Right renal cortex interstitium (tissue), 3 donors: ENCODE results near the gene MIEF2. TPM values are rescaled to one million over a fixed set of nuclear protein-coding genes. Genes with fewer than 3 reads are reported as not detected.
"Not testable (repeated sequence)": the region's sequence is repeated elsewhere in the genome, so short reads cannot be mapped to it uniquely, and the experiment has no call there.

ENCODE experiments used
- DNase-seq, 3 donors: peaks; one replicate each; pipeline ENCODE4 v3.0.0-alpha.2; 2013; ENCODE audit warnings: low read depth in 3 of 3, low spot score in 2 of 3
- polyA plus RNA-seq, 3 donors: library from polyadenylated mRNA; unstranded; fragments of 120-200 nt; gene quantifications; one replicate each; pipeline ENCODE4 v1.2.1, GENCODE V29; 2013; ENCODE audit not compliant: insufficient read length in 3 of 3

The MIEF2 gene, protein sequence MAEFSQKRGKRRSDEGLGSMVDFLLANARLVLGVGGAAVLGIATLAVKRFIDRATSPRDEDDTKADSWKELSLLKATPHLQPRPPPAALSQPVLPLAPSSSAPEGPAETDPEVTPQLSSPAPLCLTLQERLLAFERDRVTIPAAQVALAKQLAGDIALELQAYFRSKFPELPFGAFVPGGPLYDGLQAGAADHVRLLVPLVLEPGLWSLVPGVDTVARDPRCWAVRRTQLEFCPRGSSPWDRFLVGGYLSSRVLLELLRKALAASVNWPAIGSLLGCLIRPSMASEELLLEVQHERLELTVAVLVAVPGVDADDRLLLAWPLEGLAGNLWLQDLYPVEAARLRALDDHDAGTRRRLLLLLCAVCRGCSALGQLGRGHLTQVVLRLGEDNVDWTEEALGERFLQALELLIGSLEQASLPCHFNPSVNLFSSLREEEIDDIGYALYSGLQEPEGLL
- 10 to 100 TPM; 13.3 to 15.1 (median 13.8) TPM for polyA plus RNA-seq

DNA sequence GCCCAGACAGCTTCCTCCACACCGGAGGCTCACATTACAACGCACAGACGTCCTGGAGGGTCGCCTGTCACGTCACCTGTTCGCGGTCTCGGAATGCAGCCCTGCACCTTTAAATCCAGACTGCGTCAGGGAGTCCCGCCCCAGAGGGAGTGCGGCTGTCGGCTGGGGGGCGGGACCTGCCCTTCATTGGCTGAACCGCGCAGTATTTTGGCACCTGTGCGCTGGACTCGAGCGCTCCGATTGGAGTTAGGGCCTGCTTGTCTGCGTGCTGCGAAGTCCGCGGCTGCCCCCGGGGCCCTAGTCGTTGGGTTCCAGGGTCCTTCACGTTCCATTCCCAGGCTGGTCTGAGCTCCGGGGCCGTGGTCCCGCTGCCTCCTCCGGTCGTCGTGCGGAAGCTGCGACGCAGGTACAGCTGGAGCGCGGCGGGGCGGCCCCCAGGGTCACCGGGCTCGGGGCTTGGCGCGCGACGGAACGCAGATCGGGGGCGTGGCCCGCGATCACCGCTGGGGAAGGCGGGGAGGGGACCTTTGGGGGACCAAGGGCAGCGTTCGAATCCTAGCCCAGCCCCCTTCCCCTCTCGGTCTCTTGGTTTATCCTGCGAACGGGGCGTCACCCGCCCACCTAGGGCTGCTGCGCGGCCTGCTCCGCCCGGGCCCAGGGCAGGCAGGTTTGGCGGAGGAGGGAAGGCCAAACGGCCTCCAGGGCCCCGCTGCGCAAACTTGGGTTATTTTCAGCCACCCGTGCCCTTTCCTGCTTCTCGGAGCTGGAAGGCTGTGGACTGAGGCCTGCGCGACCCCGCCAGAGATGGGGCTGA lies at the start of gene MIEF2:
Gene MIEF2 (plus strand): TSS at position 331 of the 814 bp plus-strand sequence. CDS start 2,059 bp downstream, outside the sequence.
- DNase-seq, result peak; percentile 83 to 89 (median 84)

DNA sequence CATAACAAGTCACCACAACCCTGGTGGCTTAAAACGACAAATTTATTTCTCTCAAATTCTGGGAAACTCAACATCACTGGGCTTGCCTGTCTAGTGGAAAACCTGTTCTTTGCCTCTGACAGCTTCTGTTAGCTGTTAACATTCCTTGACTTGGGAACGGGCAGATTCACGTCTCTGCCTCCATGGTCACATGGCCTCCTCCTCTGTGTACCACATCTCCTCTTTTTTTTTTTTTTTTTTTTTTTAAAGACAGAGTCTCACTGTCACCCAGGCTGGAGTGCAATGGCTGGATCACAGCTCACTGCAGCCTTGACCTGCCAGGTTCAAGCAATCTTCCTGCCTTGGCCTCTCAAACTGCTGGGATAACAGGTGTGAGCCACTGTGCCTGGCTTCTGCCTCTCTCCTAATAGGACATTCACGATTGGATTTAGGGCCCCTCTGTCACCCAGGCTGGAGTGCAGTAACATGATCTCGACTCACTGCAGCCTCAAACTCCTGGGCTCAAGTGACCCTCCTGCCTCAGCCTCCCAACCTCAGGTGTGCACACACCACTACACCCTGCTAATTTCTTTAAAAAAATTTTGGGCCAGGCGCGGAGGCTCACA lies 46.7 kb upstream of the MIEF2 start:
- no peak for DNase-seq

DNA sequence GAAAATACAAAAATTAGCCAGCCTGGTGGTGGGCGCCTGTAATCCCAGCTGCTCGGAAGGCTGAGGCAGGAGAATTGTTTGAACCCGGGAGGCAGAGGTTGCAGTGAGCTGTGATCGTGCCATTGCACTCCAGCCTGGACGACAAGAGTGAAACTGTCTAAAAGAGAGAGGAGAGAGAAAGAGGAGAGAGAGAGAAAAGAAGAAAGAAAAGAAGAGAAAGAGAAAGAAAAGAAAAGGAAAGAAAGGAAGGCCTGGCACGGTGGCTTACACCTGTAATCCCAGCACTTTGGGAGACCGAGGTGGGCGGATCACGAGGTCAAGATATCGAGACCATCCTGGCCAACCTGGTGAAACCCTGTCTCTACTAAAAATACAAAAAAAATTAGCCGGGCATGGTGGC lies 43.6 kb upstream of the MIEF2 start:
- not testable (repeated sequence) for DNase-seq

DNA sequence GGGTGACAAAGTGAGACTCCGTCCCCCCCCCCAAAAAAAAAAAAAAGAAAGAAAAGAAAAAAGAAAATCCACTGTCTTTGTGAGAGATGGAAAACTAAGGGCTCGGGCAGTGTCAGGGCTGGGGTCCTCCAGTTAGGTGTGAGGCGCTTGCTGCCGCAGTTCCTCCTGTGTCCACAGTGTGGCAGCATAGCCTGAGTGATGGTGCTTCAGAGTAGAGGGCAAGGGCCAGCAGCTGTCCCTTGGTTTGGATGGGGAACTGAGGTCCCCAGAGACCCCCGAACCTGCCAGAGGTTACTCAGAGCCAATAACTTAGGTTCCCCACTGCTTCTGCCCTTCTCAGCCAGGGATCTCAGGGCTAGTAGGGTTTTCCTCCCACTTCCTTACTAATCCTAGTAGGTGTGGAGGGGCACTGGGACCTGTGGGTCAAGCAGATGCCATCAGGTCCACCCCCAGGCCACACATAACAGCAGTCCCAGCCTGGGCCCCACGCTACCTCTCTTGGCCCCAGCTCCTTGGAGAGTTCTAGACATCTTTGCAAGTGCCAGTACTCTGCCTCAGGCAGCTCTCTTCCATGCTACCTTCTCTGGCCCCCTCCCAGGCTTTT lies 42.9 kb upstream of the MIEF2 start:
- DNase-seq, result peak in 1 of 3 donors; percentile 49

DNA sequence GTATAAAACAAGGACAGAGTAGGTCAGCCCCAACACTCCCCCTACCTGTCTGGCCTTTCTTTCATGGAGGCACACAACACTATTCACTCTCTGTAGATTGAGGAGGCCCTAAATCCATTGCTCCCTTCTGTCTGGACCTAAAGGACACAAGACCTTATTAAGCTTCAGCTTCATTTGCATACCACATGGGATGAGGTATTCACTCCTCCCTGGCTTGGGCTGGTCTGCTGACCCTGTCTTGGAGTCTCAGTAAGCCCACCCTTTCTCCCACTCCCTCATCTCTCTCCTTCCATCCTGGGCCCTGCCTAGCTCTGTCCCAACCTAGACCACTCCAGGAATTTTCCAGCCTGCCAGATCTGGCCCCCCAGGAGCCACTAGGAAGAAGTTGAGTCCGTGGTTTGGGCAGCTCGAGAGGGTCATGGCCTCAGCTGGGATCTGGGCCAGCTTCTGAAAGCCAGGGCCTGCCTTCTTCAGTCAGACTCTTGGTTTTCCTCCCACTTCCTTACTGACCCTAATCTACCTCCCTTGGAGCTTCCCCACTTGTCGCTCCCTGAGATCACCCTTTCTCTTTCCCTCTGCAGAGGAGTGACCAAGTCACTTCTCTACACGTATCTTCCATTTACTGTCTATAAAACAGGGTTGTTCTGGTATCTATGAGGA lies 41.6 kb upstream of the MIEF2 start:
- DNase-seq, result peak in 1 of 3 donors; percentile 6

DNA sequence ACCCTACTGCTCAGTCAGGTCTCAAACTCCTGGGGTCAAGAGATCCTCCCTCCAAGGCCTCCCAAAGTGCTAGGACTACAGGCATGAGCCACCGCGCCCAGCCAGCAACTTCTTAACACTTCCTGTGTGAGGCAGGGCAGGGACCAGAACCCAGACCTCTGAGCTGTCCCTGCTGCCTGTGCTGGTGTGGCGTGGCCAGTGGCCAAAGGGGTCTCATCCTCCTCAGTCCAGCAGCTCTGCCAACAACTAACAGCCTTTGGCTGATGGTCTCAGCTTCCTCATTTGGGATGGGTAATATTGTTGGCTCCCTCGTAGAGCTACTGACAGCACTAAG lies 36.4 kb upstream of the MIEF2 start:
- DNase-seq, result no peak

DNA sequence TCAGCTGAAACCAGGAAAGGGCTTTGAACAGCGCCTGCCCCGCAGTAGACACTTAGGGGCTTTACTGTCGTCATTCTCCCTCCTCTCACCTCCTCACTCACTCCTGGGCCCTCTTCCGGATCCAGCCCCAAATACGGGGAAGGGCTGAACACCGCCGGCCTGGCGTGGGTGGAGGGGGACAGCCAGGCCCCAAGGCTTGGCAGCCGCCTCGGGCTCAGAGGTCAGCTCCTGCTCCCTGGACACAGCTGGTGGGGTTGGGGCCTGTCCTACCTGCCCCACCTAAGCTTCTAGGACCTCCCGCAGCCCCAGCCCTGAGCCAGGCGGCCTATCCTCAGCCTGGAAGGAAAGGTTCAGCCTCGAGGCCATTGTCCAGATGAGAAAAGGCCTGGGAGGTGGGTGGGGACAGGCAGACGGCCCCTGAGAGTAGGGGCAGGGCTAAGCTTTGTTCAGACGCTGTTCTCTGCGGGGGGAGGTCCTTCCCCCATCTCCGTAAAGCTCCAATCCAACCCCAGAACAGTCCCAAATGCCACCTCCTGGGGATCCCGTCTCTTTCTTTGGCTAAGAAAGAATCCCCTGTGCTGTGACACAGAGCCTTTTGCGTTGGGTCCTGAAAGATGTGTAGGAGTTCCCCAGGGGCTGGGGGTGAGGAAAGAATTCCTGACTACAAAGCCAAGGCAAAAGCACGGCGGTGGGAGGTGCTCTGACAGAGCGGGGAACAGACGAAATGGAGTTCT lies 35.9 kb upstream of the MIEF2 start:
- DNase-seq, result no peak

DNA sequence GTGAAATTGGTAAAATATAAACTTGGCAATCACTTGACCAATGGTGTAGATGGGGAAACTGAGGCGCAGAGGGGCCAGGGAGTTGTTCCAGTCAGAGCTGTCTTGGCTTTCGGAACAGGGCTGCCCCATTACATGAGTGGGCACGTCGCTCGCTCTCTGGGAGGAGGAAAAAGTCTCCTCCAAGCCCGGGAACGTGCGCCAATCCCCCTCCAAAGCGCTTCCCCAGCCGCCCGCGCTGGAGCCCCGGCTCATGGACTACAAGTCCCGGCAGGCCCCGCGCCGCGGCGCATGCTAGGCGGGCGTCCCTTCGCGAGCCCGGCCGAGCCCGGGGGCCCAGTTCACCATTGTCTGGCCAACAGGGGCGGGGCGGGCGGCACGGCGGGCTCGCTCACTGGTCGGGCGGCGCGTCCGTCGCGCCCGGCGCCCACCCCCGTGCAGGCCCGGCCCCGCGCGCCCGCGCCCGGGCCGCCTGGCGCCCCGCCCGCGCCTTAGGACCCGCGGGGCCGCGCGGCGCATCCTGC lies 35.3 kb upstream of the MIEF2 start, which contains the start of gene LLGL1:
Gene LLGL1 (plus strand): TSS at position 515 of the 521 bp plus-strand sequence. CDS start 48 bp downstream, outside the sequence.
- DNase-seq, result peak in 2 of 3 donors; percentile 90 to 91

DNA sequence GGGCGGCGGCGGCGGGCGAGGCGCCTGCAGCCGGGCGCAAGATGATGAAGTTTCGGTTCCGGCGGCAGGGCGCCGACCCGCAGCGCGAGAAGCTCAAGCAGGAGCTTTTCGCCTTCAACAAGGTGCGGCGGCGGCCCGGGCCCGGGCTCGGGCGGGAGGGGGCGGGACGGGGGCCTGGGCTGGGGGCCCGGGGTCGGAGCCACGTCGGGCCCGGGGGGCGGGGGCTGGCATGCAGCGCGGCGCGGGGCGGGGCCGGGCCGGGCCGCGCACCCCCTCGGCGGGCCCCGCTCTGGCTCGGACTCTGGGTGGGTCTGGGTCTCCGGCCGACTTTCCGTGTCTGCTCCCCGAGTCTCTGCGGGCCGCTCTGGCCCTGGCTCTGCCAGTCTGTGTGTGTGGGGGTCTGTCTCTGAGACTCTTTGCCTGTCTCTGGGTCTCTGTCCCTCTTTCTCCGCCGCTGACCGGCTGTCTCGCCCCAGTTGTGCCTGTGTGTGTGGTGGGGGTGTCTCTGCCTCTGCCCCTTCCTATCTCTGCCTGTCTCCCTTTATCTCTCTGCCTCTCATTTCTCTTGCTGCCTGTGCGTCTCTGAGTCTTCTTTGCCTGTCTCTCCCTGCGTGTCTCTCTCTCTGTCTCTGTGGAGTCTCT lies 34.7 kb upstream of the MIEF2 start:
- no peak for DNase-seq

DNA sequence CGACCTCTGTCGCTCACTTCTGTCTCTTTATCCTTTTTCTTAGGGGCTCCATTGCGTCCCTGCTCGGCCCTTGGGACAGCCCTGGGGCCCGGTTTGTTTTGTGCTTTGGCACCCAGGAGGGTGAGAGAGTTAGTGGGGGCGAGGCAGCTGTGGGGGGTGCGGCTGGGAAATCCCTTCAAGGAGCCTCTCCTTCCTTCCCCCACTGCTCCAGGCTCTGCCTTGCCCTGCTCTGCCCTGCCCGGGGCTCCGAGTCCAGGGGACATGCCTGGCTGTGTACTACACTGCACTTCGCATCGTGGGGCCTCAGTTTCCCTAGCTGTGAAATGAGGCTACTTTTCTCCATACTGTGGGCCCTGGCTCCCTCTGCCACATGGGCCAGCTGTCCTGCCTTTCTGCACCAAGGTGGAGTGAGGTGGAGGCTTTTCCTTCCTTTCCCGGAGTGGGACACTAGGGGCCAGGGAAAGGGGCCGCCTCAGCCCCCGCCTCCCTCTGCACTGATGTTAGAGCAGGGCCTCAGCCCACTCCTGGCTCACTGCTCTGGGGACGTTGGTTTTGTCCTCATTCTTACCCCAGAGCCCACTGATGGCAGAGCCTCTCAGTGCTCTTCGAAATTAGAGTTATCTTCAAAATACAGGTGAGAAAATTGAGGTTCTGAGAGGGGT lies 34.0 kb upstream of the MIEF2 start:
- no peak for DNase-seq

DNA sequence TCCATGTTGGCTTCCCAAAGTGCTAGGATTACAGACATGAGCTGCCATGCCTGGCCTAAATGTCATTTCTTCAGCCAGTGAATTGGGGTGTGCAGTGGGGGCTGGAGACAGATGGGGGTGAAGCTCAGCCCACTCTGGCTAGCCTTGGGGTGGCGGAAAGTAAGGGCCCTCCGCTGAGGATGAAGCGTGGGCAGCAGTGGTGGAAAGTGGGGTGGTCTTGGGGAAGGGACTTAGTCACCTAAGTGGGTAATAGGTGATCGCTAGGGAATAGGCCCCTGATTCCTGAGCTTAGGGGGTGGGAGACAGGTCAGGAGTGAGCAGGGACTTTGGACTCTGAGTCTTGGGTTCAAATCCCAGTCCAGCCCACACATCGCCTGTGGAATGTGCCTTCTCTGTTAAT lies 32.8 kb upstream of the MIEF2 start:
- no peak for DNase-seq

DNA sequence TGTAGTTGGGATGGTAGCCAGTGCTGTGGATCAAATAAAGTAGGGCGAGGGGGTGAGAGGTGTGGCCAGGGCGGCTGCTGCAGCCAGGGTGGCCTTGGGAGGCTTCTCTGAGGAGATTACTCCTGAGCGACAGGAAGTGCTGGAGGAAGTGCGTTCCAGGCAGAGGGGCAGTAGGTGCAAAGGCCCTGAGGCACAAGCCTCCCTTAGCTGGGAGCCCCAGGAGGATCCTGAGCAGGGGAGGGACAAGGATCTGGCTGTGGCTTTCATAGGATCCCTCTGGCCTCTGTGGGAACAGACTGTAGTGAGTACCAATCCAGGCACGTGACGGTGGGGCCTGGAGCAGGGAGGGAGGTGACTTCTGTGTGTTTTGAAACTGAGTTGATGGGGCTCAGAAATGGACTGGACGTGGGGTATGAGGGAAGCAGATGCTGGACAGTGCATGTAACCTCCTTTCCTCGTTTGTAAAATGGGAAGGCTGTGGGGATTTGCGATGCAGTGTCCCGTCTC lies 32.2 kb upstream of the MIEF2 start:
- DNase-seq, result no peak

DNA sequence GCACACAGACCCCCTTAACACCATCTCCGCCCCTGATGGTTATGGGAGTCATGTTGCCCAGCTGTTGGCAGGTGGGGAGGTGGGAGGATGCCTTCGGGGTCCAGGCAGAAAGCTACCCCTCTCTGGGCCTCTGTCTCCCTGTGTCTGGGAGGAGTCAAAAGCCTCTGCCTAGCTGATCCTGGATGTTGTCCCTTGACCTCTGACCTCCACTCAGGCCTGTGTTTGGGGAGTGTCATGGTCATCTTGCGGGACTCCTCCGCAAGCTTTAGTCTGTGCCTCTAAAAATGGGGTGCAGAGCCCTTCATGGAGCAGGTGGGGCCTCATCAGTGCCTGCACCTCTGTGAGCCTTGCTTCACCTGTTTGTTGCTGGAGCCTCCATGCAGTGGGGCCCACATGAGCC lies 31.2 kb upstream of the MIEF2 start:
- no peak for DNase-seq

DNA sequence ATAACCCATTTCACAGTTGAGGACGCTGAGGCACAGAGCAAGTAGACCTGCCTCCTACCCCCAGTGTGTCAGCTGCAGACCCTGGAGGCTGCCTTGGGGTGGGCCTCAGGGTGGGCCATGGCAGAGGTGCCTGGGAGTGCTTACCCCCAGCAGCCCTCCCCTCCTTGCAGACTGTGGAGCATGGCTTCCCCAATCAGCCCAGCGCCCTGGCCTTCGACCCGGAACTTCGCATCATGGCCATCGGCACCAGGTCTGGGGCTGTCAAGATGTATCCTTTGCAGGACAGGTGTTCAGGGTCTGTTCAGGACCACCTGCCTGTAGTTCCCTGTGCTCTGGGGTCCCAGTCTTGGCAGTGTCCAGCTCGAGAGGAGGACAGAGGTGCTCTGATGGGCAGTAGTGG lies 30.7 kb upstream of the MIEF2 start:
- DNase-seq, result no peak

DNA sequence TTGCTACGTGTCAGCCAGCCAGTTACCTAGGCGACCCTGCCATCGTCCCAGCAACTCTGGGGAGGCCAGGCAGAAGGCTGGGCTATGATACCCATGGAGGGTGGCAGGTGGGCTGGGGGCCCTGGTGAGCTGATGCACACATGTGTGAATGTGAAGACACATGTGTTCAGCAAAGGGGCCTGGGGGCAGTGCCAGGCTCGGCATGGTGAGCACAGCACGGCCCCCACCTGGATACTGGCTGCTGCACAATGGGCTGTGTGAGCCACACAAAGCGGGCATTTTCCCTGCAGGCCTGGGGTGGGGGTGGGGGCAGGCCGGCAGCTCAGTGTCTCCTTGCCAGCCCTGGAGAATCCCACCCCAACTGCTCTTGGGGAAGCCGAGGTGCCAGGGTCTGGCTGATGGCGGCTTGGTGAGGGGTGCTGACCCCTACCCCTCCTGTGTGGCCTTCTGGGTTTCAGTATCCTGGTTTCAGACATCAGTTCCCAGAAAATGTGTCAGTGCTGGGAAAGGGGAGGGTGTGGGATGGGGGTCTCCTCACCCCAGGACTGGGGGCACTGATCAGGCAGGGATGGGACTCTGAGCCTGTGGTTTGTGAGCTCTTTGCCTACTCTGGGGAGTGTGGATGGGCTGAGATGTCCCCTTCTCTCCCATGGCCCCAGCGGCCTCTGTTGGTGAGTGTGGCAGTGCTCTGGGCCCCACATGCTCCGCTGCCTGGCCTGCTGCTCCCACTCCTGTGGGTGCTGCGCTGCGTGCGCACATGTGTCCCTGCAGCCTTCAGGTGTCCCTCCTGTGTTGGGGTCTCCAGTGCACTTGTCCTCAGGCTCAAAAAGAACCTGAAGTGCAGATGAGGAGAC lies 29.9 kb upstream of the MIEF2 start:
- DNase-seq, result no peak

DNA sequence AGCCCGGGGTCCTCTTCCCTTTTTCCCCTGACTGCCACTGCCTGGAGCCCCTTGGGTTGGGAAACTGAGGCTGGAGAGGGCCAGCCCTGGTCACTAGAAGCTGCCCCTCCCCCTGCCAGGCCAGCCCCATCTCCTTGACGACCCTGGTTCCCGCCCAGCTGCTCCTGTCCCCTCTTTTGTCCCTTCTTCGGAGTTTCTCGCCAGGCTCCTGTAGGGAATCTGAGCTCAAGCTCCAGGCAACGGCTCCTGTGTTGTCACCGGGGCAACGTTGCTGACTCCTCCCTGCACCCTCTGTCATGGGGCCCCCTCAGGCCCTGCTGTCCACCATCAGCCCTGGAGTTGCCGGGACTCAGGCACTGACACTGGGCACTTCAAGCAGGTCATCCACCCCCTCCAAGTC lies 29.3 kb upstream of the MIEF2 start:
- no peak for DNase-seq

DNA sequence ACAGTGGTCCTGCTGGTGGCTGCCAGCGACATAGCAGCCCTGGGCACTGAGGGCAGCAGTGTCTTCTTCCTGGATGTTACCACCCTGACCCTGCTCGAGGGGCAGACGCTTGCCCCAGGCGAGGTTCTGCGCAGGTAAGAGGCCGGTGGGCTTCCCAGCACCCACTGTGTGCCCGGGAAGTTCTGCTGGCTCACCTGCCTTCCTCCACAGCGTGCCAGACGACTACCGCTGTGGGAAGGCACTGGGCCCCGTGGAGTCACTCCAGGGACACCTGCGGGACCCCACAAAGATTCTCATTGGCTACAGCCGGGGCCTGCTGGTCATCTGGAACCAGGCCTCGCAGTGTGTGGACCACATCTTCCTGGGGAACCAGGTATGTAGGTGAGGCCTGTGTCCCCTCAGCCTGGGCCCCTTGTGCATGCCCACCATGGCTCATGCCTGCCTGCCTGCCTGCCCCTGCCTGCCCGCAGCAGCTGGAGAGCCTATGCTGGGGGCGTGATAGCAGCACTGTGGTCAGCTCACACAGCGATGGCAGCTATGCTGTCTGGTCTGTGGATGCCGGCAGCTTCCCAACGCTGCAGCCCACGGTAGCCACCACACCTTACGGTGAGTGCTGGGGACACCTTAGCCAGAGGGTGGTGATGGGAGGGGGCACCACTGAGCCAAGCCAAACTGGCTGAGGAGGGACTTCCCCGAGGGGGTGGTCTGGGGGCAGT lies 26.5 kb upstream of the MIEF2 start:
- DNase-seq, result no peak
